Glutamatergic neuron (in vitro differentiated cells): Measurements from ENCODE around the gene KIAA0825. TPM values are rescaled to one million over a fixed set of nuclear protein-coding genes. Genes with fewer than 3 reads are reported as not detected.

Experiments
- DNase-seq: peaks from one replicate; pipeline ENCODE4 v3.0.0; 2022
- H3K27ac Mint-ChIP-seq: one replicate; pipeline ENCODE4 v1.8.0; 2020; ENCODE audit warnings: mild to moderate bottlenecking, mixed read lengths, inconsistent platforms; ENCODE audit not compliant: unreplicated experiment
- H3K27me3 Mint-ChIP-seq: one replicate; pipeline ENCODE4 v1.8.0; 2020; ENCODE audit warnings: mild to moderate bottlenecking, moderate library complexity, mixed read lengths, inconsistent platforms; ENCODE audit not compliant: unreplicated experiment
- H3K36me3 Mint-ChIP-seq: one replicate; pipeline ENCODE4 v1.8.0; 2020; ENCODE audit warnings: mild to moderate bottlenecking, mixed read lengths, inconsistent platforms; ENCODE audit not compliant: unreplicated experiment
- H3K4me1 Mint-ChIP-seq: one replicate; pipeline ENCODE4 v1.8.0; 2020; ENCODE audit warnings: mild to moderate bottlenecking, low read depth, mixed read lengths, inconsistent platforms; ENCODE audit not compliant: unreplicated experiment
- H3K4me3 Mint-ChIP-seq: one replicate; pipeline ENCODE4 v1.8.0; 2020; ENCODE audit warnings: mild to moderate bottlenecking, mixed read lengths, inconsistent platforms; ENCODE audit not compliant: unreplicated experiment
- H3K9me3 Mint-ChIP-seq: one replicate; pipeline ENCODE4 v1.8.0; 2020; ENCODE audit warnings: mild to moderate bottlenecking, moderate library complexity, mixed read lengths, inconsistent platforms; ENCODE audit not compliant: unreplicated experiment
- total RNA-seq: library from RNA; stranded (reverse); fragmentation: NEBNext Ultra II Directional; extraction: Animal tissue kit (Norgen Biotek cat#: 25700); gene quantifications from one replicate; pipeline ENCODE4 v1.2.1, GENCODE V29; 2021; ENCODE audit not compliant: unreplicated experiment
- TF ChIP-seq, protein P1 (sequence below): fragments of 200-600 bp; sonication (generic); IDR thresholded peaks from one replicate; pipeline ENCODE4 v1.5.0; 2021; ENCODE audit not compliant: partially characterized antibody, unreplicated experiment

Gene KIAA0825
- total RNA-seq, 1 donor from 2014 or later, result 1.2 TPM

DNA sequence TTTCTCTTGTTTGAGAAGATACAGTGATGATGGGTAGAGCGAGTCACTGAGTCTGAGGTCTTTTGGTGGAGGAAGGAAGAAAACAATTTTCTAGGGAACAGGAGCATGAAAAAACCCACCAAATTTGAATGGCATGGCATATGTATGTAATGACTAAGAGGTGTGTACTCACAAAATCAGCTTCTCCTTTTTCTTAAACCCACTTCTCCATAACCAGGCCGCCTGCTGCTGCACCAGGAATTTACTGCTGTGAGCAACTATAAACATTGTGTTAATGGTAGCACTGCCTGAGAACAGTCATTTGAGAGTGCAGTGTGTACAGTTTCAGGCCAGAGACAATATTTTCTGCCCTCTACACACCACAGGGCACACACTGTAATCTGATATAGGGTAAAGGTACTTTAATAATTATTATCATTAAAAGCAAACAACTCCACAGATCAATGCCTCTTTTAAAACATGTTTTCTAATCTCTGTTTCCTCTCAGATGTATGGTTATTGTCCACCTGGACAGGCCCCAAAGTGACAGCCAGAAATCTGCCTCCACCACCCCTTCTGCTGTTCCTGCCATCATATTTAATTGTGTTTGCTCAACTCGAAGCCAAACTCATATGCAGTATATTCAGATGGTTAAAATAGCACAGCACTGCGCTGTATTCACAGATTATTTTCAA is 241.6 kb downstream of the KIAA0825 start:
- no peaks in the 10 kb centered on the region for H3K9me3 Mint-ChIP-seq
- no peak for DNase-seq
- H3K36me3 Mint-ChIP-seq, result no peaks in the 10 kb centered on the region
- TF ChIP-seq, protein P1, sequence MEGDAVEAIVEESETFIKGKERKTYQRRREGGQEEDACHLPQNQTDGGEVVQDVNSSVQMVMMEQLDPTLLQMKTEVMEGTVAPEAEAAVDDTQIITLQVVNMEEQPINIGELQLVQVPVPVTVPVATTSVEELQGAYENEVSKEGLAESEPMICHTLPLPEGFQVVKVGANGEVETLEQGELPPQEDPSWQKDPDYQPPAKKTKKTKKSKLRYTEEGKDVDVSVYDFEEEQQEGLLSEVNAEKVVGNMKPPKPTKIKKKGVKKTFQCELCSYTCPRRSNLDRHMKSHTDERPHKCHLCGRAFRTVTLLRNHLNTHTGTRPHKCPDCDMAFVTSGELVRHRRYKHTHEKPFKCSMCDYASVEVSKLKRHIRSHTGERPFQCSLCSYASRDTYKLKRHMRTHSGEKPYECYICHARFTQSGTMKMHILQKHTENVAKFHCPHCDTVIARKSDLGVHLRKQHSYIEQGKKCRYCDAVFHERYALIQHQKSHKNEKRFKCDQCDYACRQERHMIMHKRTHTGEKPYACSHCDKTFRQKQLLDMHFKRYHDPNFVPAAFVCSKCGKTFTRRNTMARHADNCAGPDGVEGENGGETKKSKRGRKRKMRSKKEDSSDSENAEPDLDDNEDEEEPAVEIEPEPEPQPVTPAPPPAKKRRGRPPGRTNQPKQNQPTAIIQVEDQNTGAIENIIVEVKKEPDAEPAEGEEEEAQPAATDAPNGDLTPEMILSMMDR, result no peak
- H3K4me1 Mint-ChIP-seq, result no peaks in the 10 kb centered on the region
- H3K4me3 Mint-ChIP-seq, result no peak overlapping the region
- no peaks in the 10 kb centered on the region for H3K27me3 Mint-ChIP-seq
- no peak overlapping the region for H3K27ac Mint-ChIP-seq

DNA sequence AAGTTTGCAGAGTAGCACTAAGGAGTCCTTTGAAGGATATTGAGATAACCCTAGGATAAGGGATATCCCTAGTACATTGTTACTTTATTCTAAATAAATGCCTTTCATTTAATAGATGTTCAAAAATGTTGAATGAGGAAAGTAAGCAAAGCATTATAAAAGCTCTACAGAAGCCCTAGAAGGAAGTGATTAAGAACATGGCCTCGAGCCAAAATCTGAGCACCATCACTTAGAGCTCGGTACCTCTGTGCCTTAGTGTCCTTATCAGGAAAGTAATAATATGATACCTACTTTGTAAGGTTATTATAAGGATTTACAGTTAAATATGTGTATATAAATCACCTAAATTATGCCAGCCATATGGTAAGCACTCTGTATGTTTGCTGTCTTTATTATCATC is 242.6 kb downstream of the KIAA0825 start:
- Mint-ChIP-seq H3K27me3 (no peaks in the 10 kb centered on the region), H3K36me3 (no peaks in the 10 kb centered on the region), H3K4me3 (no peak overlapping the region), H3K27ac (no peak overlapping the region), H3K9me3 (no peaks in the 10 kb centered on the region), H3K4me1 (no peaks in the 10 kb centered on the region)
- TF ChIP-seq, protein P1, result no peak
- DNase-seq, result no peak

- TF ChIP-seq, protein P1, result no peak
- no peaks in the 10 kb centered on the region for H3K4me1 Mint-ChIP-seq
- H3K36me3 Mint-ChIP-seq, result no peaks in the 10 kb centered on the region
- no peak overlapping the region for H3K27ac Mint-ChIP-seq
- DNase-seq, result no peak
- H3K27me3 Mint-ChIP-seq, result no peaks in the 10 kb centered on the region
- no peak overlapping the region for H3K4me3 Mint-ChIP-seq
- H3K9me3 Mint-ChIP-seq, result no peaks in the 10 kb centered on the region
Observed at GRCh38 chr5:94374336-94374735, 244.1 kb downstream of the KIAA0825 start.

GRCh38 chr5:94367900-94368299 is 250.5 kb downstream of the KIAA0825 start:
- TF ChIP-seq, protein P1, result no peak
- Mint-ChIP-seq H3K4me1 (no peaks in the 10 kb centered on the region), H3K27me3 (no peaks in the 10 kb centered on the region), H3K4me3 (no peak overlapping the region), H3K36me3 (no peaks in the 10 kb centered on the region), H3K9me3 (no peaks in the 10 kb centered on the region), H3K27ac (no peak overlapping the region)
- DNase-seq, result no peak

- H3K9me3 Mint-ChIP-seq, result no peaks in the 10 kb centered on the region
- DNase-seq, result no peak
- no peaks in the 10 kb centered on the region for H3K4me1 Mint-ChIP-seq
- no peaks in the 10 kb centered on the region for H3K36me3 Mint-ChIP-seq
- no peak overlapping the region for H3K4me3 Mint-ChIP-seq
- no peak overlapping the region for H3K27ac Mint-ChIP-seq
- TF ChIP-seq, protein P1, result no peak
- no peaks in the 10 kb centered on the region for H3K27me3 Mint-ChIP-seq
Observed at GRCh38 chr5:94366811-94367210, 251.6 kb downstream of the KIAA0825 start.
